Keratinocyte (primary cell): ENCODE measurements around the gene AGTPBP1. TPM values are rescaled to one million over a fixed set of nuclear protein-coding genes. Genes with fewer than 3 reads are reported as not detected.

Source experiments
- DNase-seq: peaks from one replicate; pipeline ENCODE4 v3.0.0-alpha.2; 2011; ENCODE audit warnings: low read depth, missing footprints, low spot score
- FAIRE-seq: peaks from 2 replicates; lab custom pipeline; 2011; peaks lifted over from hg19 to GRCh38; lab: Jason Lieb, UNC
- H2AFZ ChIP-seq: 2 replicates; pipeline ENCODE4 v1.6.0; 2012; ENCODE audit warnings: low read length, control low read depth, inconsistent platforms; ENCODE audit not compliant: control insufficient read depth
- H3K27ac ChIP-seq: 2 replicates; pipeline ENCODE4 v1.5.1; 2011; ENCODE audit warnings: low read length; ENCODE audit not compliant: control insufficient read depth, insufficient read depth
- H3K27me3 ChIP-seq: 3 replicates; pipeline ENCODE4 v1.6.0; 2011; ENCODE audit warnings: low read length; ENCODE audit not compliant: control insufficient read depth, insufficient read depth; ENCODE audit errors: extremely low read depth
- H3K36me3 ChIP-seq, 2 experiments: 2 replicates in 1 of 2; 3 replicates in 1 of 2; pipeline ENCODE4 v1.5.1; 2011; ENCODE audit warnings: low read length in 2 of 2, mild to moderate bottlenecking in 1 of 2; ENCODE audit not compliant: control insufficient read depth in 2 of 2, insufficient read depth in 2 of 2; ENCODE audit errors: extremely low read depth in 1 of 2
- H3K4me1 ChIP-seq: 3 replicates; pipeline ENCODE4 v1.5.1; 2011; ENCODE audit warnings: low read length; ENCODE audit not compliant: control insufficient read depth, insufficient read depth; ENCODE audit errors: extremely low read depth
- H3K4me2 ChIP-seq: 3 replicates; pipeline ENCODE4 v1.6.0; 2011; ENCODE audit warnings: low read depth, low read length; ENCODE audit not compliant: control insufficient read depth, insufficient read depth; ENCODE audit errors: extremely low read depth
- H3K4me3 ChIP-seq, 3 experiments: fragments of 200-600 bp in 1 of 3; sonication (generic) in 1 of 3; 2 replicates in 2 of 3; 3 replicates in 1 of 3; pipeline ENCODE4 v1.5.1; 2011 to 2016; ENCODE audit warnings: low read length in 3 of 3, mild to moderate bottlenecking in 3 of 3, control low read depth in 2 of 3, inconsistent platforms in 1 of 3, low read depth in 1 of 3, mixed read lengths in 1 of 3, mixed run types in 1 of 3, moderate library complexity in 1 of 3; ENCODE audit not compliant: control insufficient read depth in 2 of 3, insufficient read depth in 2 of 3; ENCODE audit errors: extremely low read depth in 1 of 3
- H3K79me2 ChIP-seq: 2 replicates; pipeline ENCODE4 v1.6.0; 2012; ENCODE audit warnings: low read length; ENCODE audit not compliant: control insufficient read depth, insufficient read depth
- H3K9ac ChIP-seq: 3 replicates; pipeline ENCODE4 v1.6.0; 2011; ENCODE audit warnings: low read length; ENCODE audit not compliant: control insufficient read depth, insufficient read depth; ENCODE audit errors: extremely low read depth
- H3K9me1 ChIP-seq: 3 replicates; pipeline ENCODE4 v1.6.0; 2011; ENCODE audit warnings: low read length; ENCODE audit not compliant: control insufficient read depth, insufficient read depth; ENCODE audit errors: extremely low read depth
- H3K9me3 ChIP-seq: 2 replicates; pipeline ENCODE4 v1.5.1; 2012; ENCODE audit warnings: low read depth, low read length; ENCODE audit not compliant: control insufficient read depth
- H4K20me1 ChIP-seq: 3 replicates; pipeline ENCODE4 v1.6.0; 2011; ENCODE audit warnings: low read length; ENCODE audit not compliant: control insufficient read depth, insufficient read depth; ENCODE audit errors: extremely low read depth
- EZH2 ChIP-seq: IDR thresholded peaks from one replicate; pipeline ENCODE4 v1.6.1; 2012; ENCODE audit warnings: inconsistent platforms, mild to moderate bottlenecking, low read length, moderate library complexity
- dilution Hi-C: fragments of 300-500 bp; cut with MboI; formaldehyde crosslinking; loops from one replicate; pipeline ENCODE4 v1.7.0; 2020; ENCODE audit warnings: low sequenced_read_pairs; ENCODE audit not compliant: extremely low pct_ligation_motif_present
- polyA plus RNA-seq, 5 experiments: library from polyadenylated mRNA; depleted of rRNA in 3 of 5; stranded (reverse) in 3 of 5; stranded (forward) in 1 of 5; unstranded in 1 of 5; fragments of >200 nt; gene quantifications; 1 replicate in 1 of 5; 2 replicates in 3 of 5; 3 replicates in 1 of 5; pipeline versions ENCODE4 v1.2.1 to v1.2.3, GENCODE V29; 2011 to 2012; ENCODE audit warnings: missing spikeins in 2 of 5, low read depth in 1 of 5, low replicate concordance in 1 of 5
- TF ChIP-seq, protein P1 (sequence below), 3 experiments: IDR thresholded peaks in 1 of 3; conservative IDR thresholded peaks in 1 of 3; optimal IDR thresholded peaks in 1 of 3; 2 replicates in 2 of 3; 3 replicates in 1 of 3; pipeline versions ENCODE3 to v1.5.1; 2011; ENCODE audit warnings: low read length in 3 of 3, mild to moderate bottlenecking in 3 of 3, moderate library complexity in 2 of 3, control low read depth in 1 of 3, inconsistent platforms in 1 of 3; ENCODE audit not compliant: insufficient read depth in 2 of 3; ENCODE audit errors: extremely low read depth in 1 of 3

The AGTPBP1 gene
- polyA plus RNA-seq, 1 donor (not counting 4 experiments of a cell fraction or from before 2014, with no cell fraction given), result 11.1 TPM

- H3K36me3 ChIP-seq, result no peaks in the 10 kb centered on the region
- dilution Hi-C loops, result no loop called here
- H3K4me2 ChIP-seq, result no peak overlapping the region
- no peak overlapping the region for H3K27ac ChIP-seq
- H3K79me2 ChIP-seq, result peaks cover 2% of the 10 kb centered on the region
- no peaks in the 10 kb centered on the region for H3K4me1 ChIP-seq
- H3K9ac ChIP-seq, result no peak overlapping the region
- no peak overlapping the region for H2AFZ ChIP-seq
- H3K9me1 ChIP-seq, result no peaks in the 10 kb centered on the region
- no peaks in the 10 kb centered on the region for H4K20me1 ChIP-seq
- DNase-seq, result no peak
- no peak for FAIRE-seq
- H3K9me3 ChIP-seq, result no peaks in the 10 kb centered on the region
- TF ChIP-seq EZH2, result no peak
- TF ChIP-seq, protein P1, sequence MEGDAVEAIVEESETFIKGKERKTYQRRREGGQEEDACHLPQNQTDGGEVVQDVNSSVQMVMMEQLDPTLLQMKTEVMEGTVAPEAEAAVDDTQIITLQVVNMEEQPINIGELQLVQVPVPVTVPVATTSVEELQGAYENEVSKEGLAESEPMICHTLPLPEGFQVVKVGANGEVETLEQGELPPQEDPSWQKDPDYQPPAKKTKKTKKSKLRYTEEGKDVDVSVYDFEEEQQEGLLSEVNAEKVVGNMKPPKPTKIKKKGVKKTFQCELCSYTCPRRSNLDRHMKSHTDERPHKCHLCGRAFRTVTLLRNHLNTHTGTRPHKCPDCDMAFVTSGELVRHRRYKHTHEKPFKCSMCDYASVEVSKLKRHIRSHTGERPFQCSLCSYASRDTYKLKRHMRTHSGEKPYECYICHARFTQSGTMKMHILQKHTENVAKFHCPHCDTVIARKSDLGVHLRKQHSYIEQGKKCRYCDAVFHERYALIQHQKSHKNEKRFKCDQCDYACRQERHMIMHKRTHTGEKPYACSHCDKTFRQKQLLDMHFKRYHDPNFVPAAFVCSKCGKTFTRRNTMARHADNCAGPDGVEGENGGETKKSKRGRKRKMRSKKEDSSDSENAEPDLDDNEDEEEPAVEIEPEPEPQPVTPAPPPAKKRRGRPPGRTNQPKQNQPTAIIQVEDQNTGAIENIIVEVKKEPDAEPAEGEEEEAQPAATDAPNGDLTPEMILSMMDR (optimal IDR thresholded peaks at IDR 0.05 in 1 of 3, IDR thresholded peaks at IDR 0.05 in 1 of 3, conservative IDR thresholded peaks at IDR 0.05 in 1 of 3; ENCODE audit: extremely low read depth in 1 of 3, insufficient read depth in 2 of 3, low read length in 3 of 3), result no peak
- no peak overlapping the region for H3K4me3 ChIP-seq
- H3K27me3 ChIP-seq, result no peaks in the 10 kb centered on the region
These were observed 10.7 kb downstream of the AGTPBP1 start for GRCh38 chr9:85730916-85731630.

DNA sequence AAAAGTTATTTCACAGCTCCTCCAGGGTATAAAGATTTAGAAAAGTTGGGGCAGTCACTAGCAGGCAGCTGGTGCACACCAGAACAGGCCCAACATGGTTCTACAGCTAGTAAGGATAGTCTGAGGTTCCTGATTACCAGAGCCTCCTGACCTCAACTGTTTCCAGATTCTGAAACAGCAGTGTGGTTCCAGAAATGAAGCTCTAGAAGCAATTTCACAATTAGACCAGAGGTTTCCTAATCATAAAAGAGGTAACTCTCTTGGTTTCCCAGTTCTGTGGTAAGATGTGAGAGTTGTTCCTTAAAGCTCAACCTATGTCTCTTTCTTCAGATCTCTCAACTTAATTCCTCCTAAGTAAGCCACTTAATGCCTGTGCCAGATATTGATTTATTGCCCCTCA, 11.9 kb downstream of the AGTPBP1 start:
- Histone ChIP-seq H3K9me3 (no peaks in the 10 kb centered on the region), H3K4me3 (no peak overlapping the region), H3K4me1 (no peaks in the 10 kb centered on the region), H3K27me3 (no peaks in the 10 kb centered on the region), H3K27ac (no peak overlapping the region), H4K20me1 (no peaks in the 10 kb centered on the region), H3K4me2 (no peak overlapping the region), H3K36me3 (no peaks in the 10 kb centered on the region), H3K9ac (no peak overlapping the region), H2AFZ (no peak overlapping the region), H3K79me2 (peaks cover 4% of the 10 kb centered on the region), H3K9me1 (no peaks in the 10 kb centered on the region)
- FAIRE-seq (no peak), DNase-seq (no peak)
- TF ChIP-seq EZH2, result no peak
- TF ChIP-seq, protein P1 (optimal IDR thresholded peaks at IDR 0.05 in 1 of 3, IDR thresholded peaks at IDR 0.05 in 1 of 3, conservative IDR thresholded peaks at IDR 0.05 in 1 of 3; ENCODE audit: extremely low read depth in 1 of 3, insufficient read depth in 2 of 3, low read length in 3 of 3), result no peak
- dilution Hi-C loops, result no loop called here
